ENCODE measurements around the gene LMBRD2. TPM values are rescaled to one million over a fixed set of nuclear protein-coding genes. Genes with fewer than 3 reads are reported as not detected.
"Not testable (repeated sequence)": the region's sequence is repeated elsewhere in the genome, so short reads cannot be mapped to it uniquely, and the experiment has no call there.

The LMBRD2 gene
- total RNA-seq, 2 donors from 2014 or later, result 12.7 to 18.7 TPM

DNA sequence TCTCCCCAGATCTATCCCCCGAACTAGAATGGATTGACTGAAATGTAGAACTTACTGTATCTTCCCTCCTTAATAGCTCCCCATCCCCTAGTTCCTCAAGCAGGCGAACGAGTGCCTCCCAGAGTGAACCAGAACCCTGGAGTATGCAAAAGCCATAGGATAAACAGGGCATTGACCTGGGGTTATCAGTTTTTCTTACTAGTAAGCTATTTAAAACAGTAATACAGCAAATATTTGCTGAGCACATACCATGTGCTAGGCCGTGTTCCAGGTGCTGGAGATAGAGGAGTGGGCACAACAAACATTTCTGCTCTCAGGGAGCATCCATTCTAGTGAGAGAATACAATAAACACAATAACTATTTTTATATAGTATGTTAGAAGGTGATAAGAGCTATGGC, 2.0 kb upstream of the LMBRD2 start:
- DNase-seq (ENCODE audit: low spot score), result no peak
- no peak for ATAC-seq
- peak overlapping the region; percentile 22 to 30 for H3K27ac Mint-ChIP-seq
- H3K9me3 Mint-ChIP-seq, result no peaks in the 10 kb centered on the region
- no peaks in the 10 kb centered on the region for H3K27me3 Mint-ChIP-seq
- peak overlapping the region; percentile 81 for H3K4me3 Mint-ChIP-seq
- peaks cover 42 to 45% of the 10 kb centered on the region in 2 donors for H3K4me1 Mint-ChIP-seq (ENCODE audit: low read depth in 2 of 2)
- H3K36me3 Mint-ChIP-seq, result peaks cover 42% of the 10 kb centered on the region

- H3K36me3 Mint-ChIP-seq, result peaks cover 38% of the 10 kb centered on the region
- DNase-seq (ENCODE audit: low spot score), result no peak
- H3K4me1 Mint-ChIP-seq (ENCODE audit: low read depth in 2 of 2), result peaks cover 37 to 41% of the 10 kb centered on the region in 2 donors
- no peaks in the 10 kb centered on the region for H3K9me3 Mint-ChIP-seq
- H3K27me3 Mint-ChIP-seq, result no peaks in the 10 kb centered on the region
- H3K4me3 Mint-ChIP-seq, result peak overlapping the region; percentile 81
- no peak for ATAC-seq
- H3K27ac Mint-ChIP-seq, result peak overlapping the region; percentile 22 to 30
These were observed 1.6 kb upstream of the LMBRD2 start for GRCh38 chr5:36153298-36153677.

GRCh38 chr5:36152324-36153297, 924 bp upstream of the LMBRD2 start:
- H3K4me3 Mint-ChIP-seq, result peak overlapping the region; percentile 99
- H3K36me3 Mint-ChIP-seq, result peaks cover 36% of the 10 kb centered on the region
- peak overlapping the region; percentile 87 to 92 for H3K27ac Mint-ChIP-seq
- no peaks in the 10 kb centered on the region for H3K9me3 Mint-ChIP-seq
- no peaks in the 10 kb centered on the region for H3K27me3 Mint-ChIP-seq
- peaks cover 35 to 42% of the 10 kb centered on the region in 2 donors for H3K4me1 Mint-ChIP-seq (ENCODE audit: low read depth in 2 of 2)
- ATAC-seq, result no peak
- DNase-seq (ENCODE audit: low spot score), result no peak

- Mint-ChIP-seq H3K4me1 (ENCODE audit: low read depth in 2 of 2) (peaks cover 36 to 41% of the 10 kb centered on the region in 2 donors), H3K27ac (peak overlapping the region; percentile 87 to 92), H3K36me3 (peaks cover 23% of the 10 kb centered on the region), H3K27me3 (no peaks in the 10 kb centered on the region), H3K9me3 (no peaks in the 10 kb centered on the region), H3K4me3 (peak overlapping the region; percentile 99)
- ATAC-seq, result peak in 1 of 2 donors; percentile 39
- DNase-seq (ENCODE audit: low spot score), result no peak
These were observed 832 bp downstream of the LMBRD2 start for GRCh38 chr5:36150676-36151433.

- Mint-ChIP-seq H3K27ac (no peak overlapping the region), H3K36me3 (peaks cover 8% of the 10 kb centered on the region), H3K4me1 (ENCODE audit: low read depth in 2 of 2) (peaks cover 19 to 25% of the 10 kb centered on the region in 2 donors), H3K27me3 (no peaks in the 10 kb centered on the region), H3K4me3 (no peak overlapping the region), H3K9me3 (no peaks in the 10 kb centered on the region)
- no peak for DNase-seq (ENCODE audit: low spot score)
- no peak for ATAC-seq
These were observed 4.0 kb downstream of the LMBRD2 start for GRCh38 chr5:36147681-36148080.

DNA sequence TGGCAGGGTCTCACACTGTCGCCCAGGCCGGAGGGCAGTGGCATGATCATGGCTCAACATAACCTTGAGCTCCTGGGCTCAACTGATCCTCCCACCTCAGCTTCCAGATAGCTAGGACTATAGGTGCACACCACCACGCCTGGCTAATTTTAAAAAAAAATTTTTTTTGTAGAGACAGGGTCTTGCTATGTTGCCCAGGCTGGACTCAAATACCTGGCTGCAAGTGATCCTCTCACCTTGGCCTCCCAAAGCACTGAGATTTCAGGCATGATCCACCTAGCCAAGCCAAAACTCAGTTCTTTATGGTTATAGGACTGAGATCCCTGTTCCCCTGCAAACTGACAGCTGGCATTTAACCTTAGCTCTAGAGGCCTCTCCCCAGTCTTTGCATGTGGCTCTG, 5.3 kb downstream of the LMBRD2 start:
- Mint-ChIP-seq H3K4me3 (no peak overlapping the region), H3K27ac (no peak overlapping the region), H3K27me3 (no peaks in the 10 kb centered on the region), H3K36me3 (no peaks in the 10 kb centered on the region), H3K9me3 (no peaks in the 10 kb centered on the region), H3K4me1 (ENCODE audit: low read depth in 2 of 2) (peaks cover 15 to 16% of the 10 kb centered on the region in 2 donors)
- ATAC-seq (no peak), DNase-seq (ENCODE audit: low spot score) (no peak)

DNA sequence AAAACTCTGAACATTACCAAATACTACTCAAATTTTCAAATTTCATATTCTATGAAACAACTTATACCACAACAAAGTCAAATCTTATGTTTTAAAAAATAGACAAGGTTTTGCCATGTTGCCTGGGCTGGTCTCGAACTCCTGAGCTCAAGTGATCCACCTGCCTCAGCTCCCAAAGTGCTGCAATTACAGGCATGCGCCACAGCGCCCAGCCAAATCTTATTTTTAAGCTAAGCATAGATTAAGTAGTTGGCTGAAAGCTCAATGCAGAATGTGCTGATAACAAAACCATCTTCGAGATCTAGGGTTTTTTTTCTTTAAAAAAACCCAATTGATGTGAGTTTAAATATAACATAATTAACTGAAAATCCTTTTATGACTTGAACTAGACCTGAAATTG, 6.4 kb downstream of the LMBRD2 start:
- Mint-ChIP-seq H3K27me3 (no peaks in the 10 kb centered on the region), H3K4me3 (no peak overlapping the region), H3K27ac (no peak overlapping the region), H3K36me3 (peaks cover 5% of the 10 kb centered on the region), H3K4me1 (ENCODE audit: low read depth in 2 of 2) (peaks cover 7% of the 10 kb centered on the region in 2 donors), H3K9me3 (no peaks in the 10 kb centered on the region)
- ATAC-seq, result no peak
- no peak for DNase-seq (ENCODE audit: low spot score)

GRCh38 chr5:36138900-36139683, 12.6 kb downstream of the LMBRD2 start:
- Mint-ChIP-seq H3K4me1 (ENCODE audit: low read depth in 2 of 2) (no peaks in the 10 kb centered on the region), H3K9me3 (no peaks in the 10 kb centered on the region), H3K4me3 (no peak overlapping the region), H3K27me3 (no peaks in the 10 kb centered on the region), H3K36me3 (peaks cover 21% of the 10 kb centered on the region), H3K27ac (no peak overlapping the region)
- no peak for ATAC-seq
- no peak for DNase-seq (ENCODE audit: low spot score)

DNA sequence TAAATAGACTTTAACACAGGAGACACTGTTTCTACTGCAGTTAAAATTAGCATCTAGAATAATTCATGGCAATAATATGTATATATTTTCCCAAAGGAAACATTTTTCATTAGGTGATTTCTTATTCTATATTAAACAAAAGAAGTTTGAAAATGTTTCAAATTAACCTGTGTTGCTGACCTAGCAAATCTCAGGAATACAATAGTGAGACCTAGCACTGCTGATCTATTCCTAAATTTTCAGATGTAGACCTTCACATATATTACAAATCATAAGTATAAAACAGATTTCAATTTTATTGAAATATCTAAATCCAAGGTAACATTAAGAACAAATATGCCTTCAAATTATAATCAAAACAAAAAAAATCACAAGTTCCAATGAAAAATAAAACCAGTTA, 15.1 kb downstream of the LMBRD2 start:
- peaks cover 27% of the 10 kb centered on the region for H3K36me3 Mint-ChIP-seq
- DNase-seq (ENCODE audit: low spot score) (no peak), ATAC-seq (no peak)
- no peaks in the 10 kb centered on the region for H3K9me3 Mint-ChIP-seq
- no peak overlapping the region for H3K27ac Mint-ChIP-seq
- H3K4me3 Mint-ChIP-seq, result no peak overlapping the region
- no peaks in the 10 kb centered on the region for H3K27me3 Mint-ChIP-seq
- H3K4me1 Mint-ChIP-seq (ENCODE audit: low read depth in 2 of 2), result peaks cover 0 to 2% of the 10 kb centered on the region in 2 donors

DNA sequence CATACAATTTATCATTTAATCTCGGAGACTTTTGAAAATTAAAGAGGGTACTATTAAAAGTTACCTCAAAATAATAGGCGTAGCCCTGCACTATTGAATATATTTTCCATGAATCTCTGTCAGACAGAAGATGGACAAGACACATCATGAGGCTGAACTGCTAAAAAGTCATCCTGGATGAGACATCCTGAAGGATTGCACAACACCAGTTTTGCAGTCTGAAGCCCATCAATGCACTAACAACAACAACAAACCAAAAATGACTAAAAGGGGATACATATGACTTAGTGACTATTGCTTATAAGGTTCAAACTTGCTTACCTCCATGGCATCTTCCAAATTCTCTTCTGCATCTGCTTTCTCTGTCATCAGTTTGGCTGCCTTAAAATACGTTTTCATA, 15.7 kb downstream of the LMBRD2 start:
- no peaks in the 10 kb centered on the region for H3K27me3 Mint-ChIP-seq
- no peak overlapping the region for H3K4me3 Mint-ChIP-seq
- no peak overlapping the region for H3K27ac Mint-ChIP-seq
- H3K36me3 Mint-ChIP-seq, result peaks cover 28% of the 10 kb centered on the region
- ATAC-seq, result no peak
- peaks cover 0 to 2% of the 10 kb centered on the region in 2 donors for H3K4me1 Mint-ChIP-seq (ENCODE audit: low read depth in 2 of 2)
- DNase-seq (ENCODE audit: low spot score), result no peak
- H3K9me3 Mint-ChIP-seq, result no peaks in the 10 kb centered on the region

DNA sequence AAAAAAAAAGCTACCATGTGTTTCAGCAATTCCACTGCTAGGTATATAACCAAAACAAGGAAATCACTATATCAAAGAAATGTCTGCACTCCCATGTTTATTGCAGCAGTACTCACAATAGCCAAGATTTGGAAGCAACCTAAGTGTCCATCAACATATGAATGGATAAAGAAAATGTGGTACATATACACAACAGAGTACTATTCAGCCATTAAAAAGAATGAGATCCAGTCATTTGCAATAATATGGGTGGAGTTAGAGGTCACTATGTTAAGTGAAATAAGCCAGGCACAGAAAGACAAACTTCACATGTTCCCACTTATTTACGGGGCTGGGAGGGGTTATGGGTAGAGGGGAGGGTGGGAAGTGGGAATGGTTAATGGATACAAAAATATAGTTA, 18.7 kb downstream of the LMBRD2 start:
- not testable (repeated sequence) for H3K27ac Mint-ChIP-seq; ATAC-seq; H3K27me3 Mint-ChIP-seq; H3K4me3 Mint-ChIP-seq; H3K4me1 Mint-ChIP-seq (ENCODE audit: low read depth in 2 of 2); DNase-seq (ENCODE audit: low spot score); H3K9me3 Mint-ChIP-seq
- peaks cover 38% of the 10 kb centered on the region for H3K36me3 Mint-ChIP-seq

GRCh38 chr5:36129666-36130065, 22.0 kb downstream of the LMBRD2 start:
- H3K36me3 Mint-ChIP-seq, result peaks cover 33% of the 10 kb centered on the region
- not testable (repeated sequence) for DNase-seq (ENCODE audit: low spot score); H3K27ac Mint-ChIP-seq; H3K4me1 Mint-ChIP-seq (ENCODE audit: low read depth in 2 of 2); ATAC-seq; H3K9me3 Mint-ChIP-seq; H3K27me3 Mint-ChIP-seq; H3K4me3 Mint-ChIP-seq

- H3K4me3 Mint-ChIP-seq, result no peak overlapping the region
- no peak overlapping the region for H3K27ac Mint-ChIP-seq
- no peak for DNase-seq (ENCODE audit: low spot score)
- H3K27me3 Mint-ChIP-seq, result no peaks in the 10 kb centered on the region
- H3K4me1 Mint-ChIP-seq (ENCODE audit: low read depth in 2 of 2), result peaks cover 8 to 9% of the 10 kb centered on the region in 2 donors
- ATAC-seq, result no peak
- peaks cover 29% of the 10 kb centered on the region for H3K36me3 Mint-ChIP-seq
- H3K9me3 Mint-ChIP-seq, result peaks cover 6% of the 10 kb centered on the region
These were observed 22.9 kb downstream of the LMBRD2 start for GRCh38 chr5:36128795-36129194.
